HG03175 (cell line): ENCODE results near the gene SELENOI.
"Not testable (repeated sequence)": the region's sequence is repeated elsewhere in the genome, so short reads cannot be mapped to it uniquely, and the experiment has no call there.

Experiments
- ATAC-seq: cut with Tn5 transposase; IDR thresholded peaks from one replicate; pipeline ENCODE4 v1.9.1; 2021; ENCODE audit warnings: mild to moderate bottlenecking, moderate library complexity; ENCODE audit not compliant: unreplicated experiment

SELENOI gene, protein sequence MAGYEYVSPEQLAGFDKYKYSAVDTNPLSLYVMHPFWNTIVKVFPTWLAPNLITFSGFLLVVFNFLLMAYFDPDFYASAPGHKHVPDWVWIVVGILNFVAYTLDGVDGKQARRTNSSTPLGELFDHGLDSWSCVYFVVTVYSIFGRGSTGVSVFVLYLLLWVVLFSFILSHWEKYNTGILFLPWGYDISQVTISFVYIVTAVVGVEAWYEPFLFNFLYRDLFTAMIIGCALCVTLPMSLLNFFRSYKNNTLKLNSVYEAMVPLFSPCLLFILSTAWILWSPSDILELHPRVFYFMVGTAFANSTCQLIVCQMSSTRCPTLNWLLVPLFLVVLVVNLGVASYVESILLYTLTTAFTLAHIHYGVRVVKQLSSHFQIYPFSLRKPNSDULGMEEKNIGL

DNA sequence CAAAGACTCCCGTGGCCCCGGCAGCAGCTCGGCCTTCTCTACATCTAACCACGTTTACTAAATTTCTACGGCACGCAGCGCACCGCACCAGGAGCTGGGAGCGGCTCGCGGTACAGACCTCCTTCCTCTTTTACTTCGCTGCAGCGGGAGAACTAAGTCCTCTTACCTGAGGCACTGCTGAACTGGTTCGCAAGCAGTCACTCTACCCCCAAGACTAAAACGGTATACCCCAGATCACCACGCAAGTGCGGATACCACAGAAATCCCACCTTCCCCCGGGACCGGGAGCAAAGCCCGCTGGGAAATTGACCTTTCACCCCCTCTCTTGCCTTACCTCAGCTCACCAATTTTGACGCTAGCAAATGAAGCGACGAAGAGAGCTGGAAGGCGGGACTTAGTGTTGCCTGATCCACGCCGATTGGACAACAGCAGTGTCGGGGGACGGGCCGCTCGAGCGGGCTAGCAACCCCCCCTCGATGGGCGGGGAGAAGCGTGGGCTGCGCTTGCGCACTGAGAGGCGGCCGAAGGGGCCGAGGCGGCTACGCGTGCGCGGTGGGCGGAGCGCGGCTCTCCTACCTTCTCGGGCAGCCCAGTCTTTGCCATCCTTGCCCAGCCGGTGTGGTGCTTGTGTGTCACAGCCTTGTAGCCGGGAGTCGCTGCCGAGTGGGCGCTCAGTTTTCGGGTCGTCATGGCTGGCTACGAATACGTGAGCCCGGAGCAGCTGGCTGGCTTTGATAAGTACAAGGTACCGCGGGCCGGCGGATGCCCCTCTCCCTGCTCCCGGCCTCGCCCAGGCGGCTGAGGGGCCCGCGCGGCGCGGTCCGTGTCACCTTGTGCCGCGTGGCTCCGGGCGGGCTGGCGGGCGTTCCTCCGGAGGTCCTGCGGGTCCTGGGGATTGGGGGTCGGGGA, at the start of gene SELENOI:
SELENOI (plus strand) TSS at position 599 of the 909 bp plus-strand sequence; CDS start at position 689, 90 bp downstream.
- peak; percentile 94 for ATAC-seq

GRCh38 chr2:26297061-26297460, 48.9 kb upstream of the SELENOI start:
- no peak for ATAC-seq

DNA sequence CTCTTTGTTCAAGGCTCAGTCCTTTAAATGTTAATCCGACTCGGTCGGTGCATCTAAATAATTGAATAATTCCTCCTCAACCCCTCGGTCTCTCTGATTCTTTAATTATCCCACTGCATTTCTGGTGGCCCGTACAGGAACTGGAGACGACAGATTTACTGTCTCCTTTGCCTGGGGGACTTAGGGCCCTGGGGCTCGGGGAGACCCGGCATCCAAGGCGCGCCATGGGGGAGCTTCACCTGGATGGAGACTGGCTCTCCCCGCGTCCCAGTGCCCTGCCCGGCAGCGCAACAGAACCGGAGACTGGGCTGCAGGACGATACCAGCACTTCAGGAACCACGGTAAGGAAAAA, 47.7 kb upstream of the SELENOI start:
- no peak for ATAC-seq

GRCh38 chr2:26298638-26299393, 47.1 kb upstream of the SELENOI start:
- no peak for ATAC-seq

DNA sequence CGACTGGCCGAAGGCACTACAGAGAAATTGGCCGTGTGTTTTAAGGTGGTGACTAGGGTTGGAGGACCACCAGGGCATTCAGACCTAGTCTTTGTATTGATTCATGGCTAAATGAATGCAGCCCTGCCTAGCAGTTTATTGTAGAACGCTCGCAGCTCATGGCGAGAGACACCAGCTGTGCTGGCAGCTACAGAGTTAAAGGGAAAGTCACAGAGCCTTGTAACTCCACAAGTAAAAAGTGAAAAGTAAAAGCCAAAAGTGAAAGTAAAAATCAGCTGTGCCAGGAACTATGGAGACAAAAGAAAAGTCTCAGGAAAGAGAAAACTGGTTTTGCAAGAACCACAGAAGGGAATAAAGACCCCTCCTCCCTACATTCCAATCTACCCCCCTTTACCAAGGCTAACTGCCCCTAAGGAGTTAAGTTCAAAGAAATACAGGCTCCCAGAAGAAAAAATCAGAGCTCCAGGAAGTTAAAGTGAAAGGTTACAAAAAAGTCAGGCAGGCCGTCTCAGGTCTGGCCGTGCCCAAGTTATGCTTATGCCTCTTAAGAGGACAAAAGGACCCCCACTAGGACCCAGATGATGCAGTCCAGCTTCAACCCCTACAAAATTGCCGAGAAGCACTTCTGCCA, 46.4 kb upstream of the SELENOI start:
- ATAC-seq, result no peak

DNA sequence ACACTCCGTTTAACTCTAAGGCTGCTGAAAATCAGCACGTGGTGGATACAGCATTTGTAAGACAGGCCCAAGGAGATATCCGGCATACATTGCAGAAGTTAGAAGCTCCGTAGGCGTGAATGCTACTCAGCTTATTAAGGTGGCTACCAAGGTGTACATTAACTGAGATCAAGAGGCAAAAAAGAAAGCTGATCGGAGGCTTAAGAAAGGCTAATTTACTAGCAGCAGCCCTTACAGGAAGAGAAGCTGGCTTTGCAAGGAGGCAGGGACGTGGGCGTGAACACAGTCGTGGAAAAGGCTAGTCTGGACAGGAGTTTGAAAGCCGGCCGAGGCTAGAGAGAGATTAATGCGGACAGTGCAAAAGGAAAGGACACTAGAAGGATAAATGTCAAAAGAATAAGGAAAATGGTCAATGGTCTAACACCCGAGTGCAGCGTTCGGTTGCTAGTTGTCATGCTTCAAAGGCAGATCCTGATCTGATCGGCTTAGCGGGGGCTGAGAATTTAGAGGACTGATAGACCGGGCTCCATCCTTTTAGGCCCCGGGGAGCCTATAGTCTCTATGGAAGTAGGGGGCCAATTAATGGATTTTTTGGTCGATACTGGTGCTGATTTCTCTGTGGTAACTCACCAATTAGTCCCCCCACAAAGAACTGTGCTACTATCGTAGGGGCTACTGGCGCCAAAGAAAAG, 45.6 kb upstream of the SELENOI start:
- no peak for ATAC-seq

GRCh38 chr2:26302846-26303245, 43.1 kb upstream of the SELENOI start:
- ATAC-seq, result no peak

DNA sequence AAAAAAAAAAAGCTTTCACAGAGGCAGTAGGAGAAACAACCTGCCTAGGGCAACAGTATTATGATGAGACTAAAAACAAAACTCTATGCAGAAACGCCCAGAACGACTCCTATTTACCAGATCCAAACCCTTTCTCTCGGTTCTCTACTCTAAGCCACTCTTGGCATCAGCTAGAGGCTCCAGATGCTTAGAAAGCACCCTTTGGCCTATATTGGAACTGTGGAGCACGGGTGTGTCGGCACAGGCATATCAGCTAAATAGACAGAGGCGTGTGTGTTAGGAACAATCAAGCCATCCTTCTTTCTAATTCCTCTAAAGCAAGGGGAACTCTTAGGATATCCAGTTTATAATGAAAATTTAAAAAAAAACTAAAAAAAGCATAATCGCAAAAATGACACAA, 40.8 kb upstream of the SELENOI start:
- not testable (repeated sequence) for ATAC-seq

DNA sequence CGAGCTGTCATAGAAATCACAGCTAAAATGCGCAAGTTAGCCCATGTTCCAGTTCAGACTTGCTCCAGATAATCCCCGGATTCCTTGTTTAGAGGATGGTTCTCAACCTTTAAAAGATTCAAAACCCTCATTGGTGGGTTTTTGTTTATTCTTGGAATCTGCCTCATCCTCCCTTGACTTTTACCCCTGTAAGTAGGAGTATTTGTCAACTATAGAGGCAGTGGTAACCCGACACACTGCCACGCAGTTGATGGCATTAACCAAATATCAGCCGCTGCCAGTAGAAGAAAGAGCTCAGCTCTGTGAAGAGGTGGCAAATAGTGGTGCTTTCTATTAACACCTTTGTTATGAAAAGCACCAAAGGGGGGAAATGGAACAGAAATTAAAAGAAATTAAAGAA, 40.4 kb upstream of the SELENOI start:
- ATAC-seq, result no peak

- no peak for ATAC-seq
Measured at GRCh38 chr2:26309921-26310320, 36.0 kb upstream of the SELENOI start.

DNA sequence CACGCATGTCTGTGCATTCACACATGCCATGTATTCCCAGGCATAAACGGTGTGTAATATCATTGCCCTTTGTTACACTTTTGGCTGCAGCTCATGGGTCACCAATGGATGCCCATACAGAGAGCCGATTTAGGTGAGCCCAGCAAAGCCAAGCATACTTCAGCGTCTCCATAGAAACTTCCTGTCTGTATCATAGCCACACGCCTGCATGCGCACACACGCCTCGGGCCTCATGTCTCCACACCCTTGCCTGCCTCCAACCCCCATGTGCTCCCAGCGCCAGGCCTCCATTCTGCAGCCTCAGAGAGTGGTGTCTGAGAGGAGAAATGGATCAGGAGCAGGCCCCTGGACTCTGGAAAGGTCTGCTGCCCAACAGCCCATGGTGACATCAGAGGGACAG, 33.5 kb upstream of the SELENOI start:
- no peak for ATAC-seq

DNA sequence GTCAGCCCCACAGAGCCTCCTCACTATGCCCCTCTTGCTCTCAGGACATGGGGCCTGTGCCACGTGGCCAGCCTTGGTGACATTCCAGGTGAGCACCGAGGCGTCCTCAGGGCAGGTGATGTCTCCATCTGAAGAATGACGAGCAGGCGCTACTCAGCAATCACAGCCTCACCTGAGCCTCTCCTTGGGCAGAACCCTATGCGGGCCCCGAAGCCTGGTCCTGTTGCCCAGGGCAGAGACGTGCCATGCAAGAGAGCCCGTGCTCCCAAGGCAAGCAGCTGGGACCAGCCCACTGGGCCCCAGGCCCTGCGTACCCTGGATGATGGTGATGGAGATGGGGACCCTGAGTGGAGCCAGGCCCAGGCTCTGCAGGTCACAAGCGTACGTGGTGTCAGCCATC, 32.5 kb upstream of the SELENOI start:
- no peak for ATAC-seq

DNA sequence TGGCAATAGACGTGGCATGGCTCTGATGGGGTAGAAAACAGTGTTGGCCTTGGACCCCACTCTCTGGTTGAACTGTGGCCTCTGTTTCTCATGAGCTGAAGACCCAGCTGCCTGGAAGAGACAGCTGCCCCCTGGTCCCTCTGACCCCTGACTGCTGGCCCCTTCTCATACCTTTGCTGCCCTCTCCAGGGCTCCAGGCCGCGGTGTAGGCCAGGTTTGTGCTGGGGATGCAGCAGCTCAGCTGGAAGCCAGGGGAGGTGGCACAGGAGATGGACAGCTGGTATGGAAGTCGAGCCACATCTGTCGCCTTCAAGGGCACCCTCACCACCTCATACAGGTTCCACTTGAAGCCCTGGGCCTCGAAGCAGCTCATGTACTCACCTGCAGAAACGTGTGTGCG, 31.7 kb upstream of the SELENOI start:
- no peak for ATAC-seq

- no peak for ATAC-seq
Measured at GRCh38 chr2:26316041-26316440, 29.9 kb upstream of the SELENOI start.

DNA sequence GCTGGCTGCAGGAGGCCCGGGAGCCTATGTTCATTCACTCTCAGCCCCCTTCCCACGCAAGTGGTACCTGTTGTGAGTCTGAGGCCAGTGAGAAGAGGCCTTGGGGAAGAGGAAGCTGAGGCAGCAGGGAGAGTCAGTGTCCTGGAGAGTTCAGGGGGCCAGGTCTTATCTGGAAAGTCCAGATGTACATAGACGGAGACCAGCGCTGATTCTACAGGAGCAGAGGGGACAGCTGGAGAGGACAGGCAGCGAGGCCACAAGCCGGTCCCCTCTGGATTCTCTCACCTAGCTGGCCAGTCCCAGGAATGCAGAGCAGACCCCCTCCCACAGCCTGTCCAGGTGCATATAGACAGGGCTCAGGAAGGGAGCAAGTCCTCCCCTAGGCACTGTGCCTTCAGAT, 29.1 kb upstream of the SELENOI start:
- no peak for ATAC-seq

DNA sequence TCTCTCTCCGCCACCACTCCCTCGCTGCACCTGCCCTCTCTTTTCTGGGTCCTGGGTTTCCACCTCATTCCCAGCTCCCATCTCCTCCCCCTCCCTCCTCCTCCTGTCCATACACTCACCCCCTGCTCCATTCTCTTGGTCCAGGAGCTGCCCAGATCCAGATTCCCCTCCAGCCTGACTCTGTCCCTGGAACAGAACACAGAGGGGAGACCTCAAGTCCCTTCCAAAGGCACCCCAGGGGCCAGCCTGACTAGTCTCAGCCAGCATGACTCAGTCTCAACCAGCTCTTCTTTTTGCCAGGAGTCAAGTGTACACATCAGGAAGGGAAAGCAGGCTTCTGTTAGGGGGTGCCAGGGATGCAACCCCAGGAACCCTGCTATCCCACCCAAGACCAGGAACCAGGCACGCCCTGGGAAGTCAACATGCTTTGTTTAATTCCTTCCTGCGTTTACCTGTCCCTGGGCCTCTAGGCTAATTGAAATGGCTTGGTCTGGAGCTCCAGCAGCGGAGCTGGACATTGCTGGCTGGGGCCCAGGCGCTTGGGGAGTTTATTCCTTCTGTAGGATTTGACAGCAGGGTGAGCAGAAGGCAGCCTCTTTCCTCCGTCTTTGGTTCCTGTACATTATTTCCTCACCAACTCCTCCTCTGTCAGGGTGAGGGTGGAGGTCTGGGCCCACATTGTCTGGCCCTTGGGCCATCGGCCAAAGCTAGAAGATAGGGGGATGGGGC, 28.4 kb upstream of the SELENOI start:
- no peak for ATAC-seq

DNA sequence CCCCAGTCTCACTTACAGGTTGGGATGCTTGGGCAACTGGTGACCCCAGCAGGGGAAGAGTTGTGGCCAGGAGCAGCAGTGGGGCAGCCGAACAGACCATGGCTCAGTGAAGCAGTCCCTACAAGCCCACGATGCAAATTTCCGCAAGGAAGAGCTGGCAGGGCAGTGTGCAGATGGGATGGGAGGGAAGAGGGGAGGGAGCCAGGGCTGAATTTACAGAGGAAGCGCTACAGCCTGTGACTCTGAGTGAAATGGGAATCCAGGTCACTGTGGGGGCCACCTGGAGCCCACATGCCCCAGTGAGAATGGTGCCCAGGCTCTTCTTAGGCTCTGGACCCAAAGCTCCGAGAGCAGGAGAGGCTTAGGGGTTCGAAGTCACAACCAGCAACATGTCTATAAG, 27.0 kb upstream of the SELENOI start:
- ATAC-seq, result no peak

GRCh38 chr2:26324479-26324878, 21.5 kb upstream of the SELENOI start:
- not testable (repeated sequence) for ATAC-seq

DNA sequence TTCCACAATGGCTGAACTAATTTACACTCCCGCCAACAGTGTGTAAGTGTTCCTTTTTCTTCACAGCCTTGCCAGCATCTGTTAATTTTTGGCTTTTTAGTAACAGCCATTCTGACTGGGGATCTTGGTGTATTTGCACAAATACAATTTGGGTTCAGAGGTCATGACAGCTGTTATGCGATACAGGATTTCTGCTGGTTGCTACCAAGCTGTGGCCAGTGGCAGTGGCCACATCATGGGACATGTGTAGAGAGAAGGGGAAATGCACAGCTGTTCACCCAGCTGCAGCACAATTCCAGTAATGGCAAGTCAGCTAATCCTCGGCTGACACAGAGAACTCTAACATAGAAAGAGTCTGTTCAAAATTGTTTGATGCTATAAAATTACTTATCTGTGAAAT, 21.0 kb upstream of the SELENOI start:
- ATAC-seq, result no peak

- ATAC-seq, result no peak
Measured at GRCh38 chr2:26325851-26326250, 20.1 kb upstream of the SELENOI start.
